C4-2B (cell line): ENCODE measurements around the gene WDSUB1.

ENCODE experiments used
- CTCF ChIP-seq: fragments of 450-650 bp; conservative IDR thresholded peaks from 2 replicates; pipeline ENCODE4 v1.5.1; 2017; ENCODE audit warnings: mild to moderate bottlenecking
- ZFX ChIP-seq: fragments of 450-650 bp; IDR thresholded peaks from 2 replicates; pipeline ENCODE4 v1.6.1; 2017

GRCh38 chr2:159188449-159188848 lies 98.1 kb downstream of the WDSUB1 start:
- TF ChIP-seq CTCF = no peak
- TF ChIP-seq ZFX = no peak
